Psoas muscle (tissue), 8 donors: ENCODE measurements around the gene TXNDC2. TPM values are rescaled to one million over a fixed set of nuclear protein-coding genes. Genes with fewer than 3 reads are reported as not detected.
A peak's percentile ranks its signal among the peaks of the same experiment; 100 is the strongest.

Experiments used
- ATAC-seq, 4 donors: fragments of 200-7000 bp; cut with Tn5 transposase; one replicate each; pipeline ENCODE4 v1.9.1; 2020; ENCODE audit warnings: moderate library complexity in 3 of 4, mild to moderate bottlenecking in 2 of 4
- DNase-seq, 2 donors: peaks; one replicate each; pipeline ENCODE4 v3.0.0-alpha.2; 2020
- H3K27ac ChIP-seq: fragments of 200-600 bp; one replicate; pipeline ENCODE4 v1.8.0; 2022
- H3K27me3 ChIP-seq, 3 donors: fragments of 200-600 bp in 1 of 3; one replicate each; pipeline versions ENCODE4 v1.6.1 to v1.8.0; 2013 to 2022; ENCODE audit warnings: low read length in 2 of 3, mild to moderate bottlenecking in 2 of 3, moderate library complexity in 1 of 3; ENCODE audit not compliant: insufficient read depth in 3 of 3
- H3K36me3 ChIP-seq, 2 donors: fragments of 200-600 bp in 1 of 2; one replicate each; pipeline versions ENCODE4 v1.6.1 to v1.8.0; 2013 to 2022; ENCODE audit warnings: low read depth in 1 of 2, mild to moderate bottlenecking in 1 of 2, moderate library complexity in 1 of 2; ENCODE audit not compliant: insufficient read depth in 1 of 2
- H3K4me1 ChIP-seq: fragments of 200-600 bp; one replicate; pipeline ENCODE4 v1.8.0; 2022
- H3K4me3 ChIP-seq: fragments of 200-600 bp; one replicate; pipeline ENCODE4 v1.8.0; 2022; ENCODE audit warnings: mild to moderate bottlenecking
- H3K9me3 ChIP-seq: fragments of 200-600 bp; one replicate; pipeline ENCODE4 v1.8.0; 2022
- CTCF ChIP-seq: fragments of 200-600 bp; IDR thresholded peaks from one replicate; pipeline ENCODE4 v1.8.0; 2022; ENCODE audit warnings: antibody characterized with exemption
- WGBS, 3 donors: extraction: QIAGEN DNeasy Blood & Tissue Kit; methylation state at CpG; one replicate each; pipeline versions ENCODE4 v1.1.6 to v1.1.7; 2013; 5-methylcytosine and 5-hydroxymethylcytosine counted together
- intact Hi-C, 2 donors: fragments of 100-400 bp; cut with DNase I; formaldehyde crosslinking; loops; one replicate each; pipeline versions ENCODE4 v1.11.0 to v1.14.2; 2022
- polyA plus RNA-seq, 3 donors: library from polyadenylated mRNA; stranded (reverse); fragments of 200-250 nt; gene quantifications; one replicate each; pipeline ENCODE4 v1.2.3, GENCODE V29; 2013
- total RNA-seq, 4 donors: library from RNA; stranded (reverse); fragmentation: NEBNext Ultra II Directional in 2 of 4; extraction: Animal tissue kit (Norgen Biotek cat#: 25700) in 2 of 4; gene quantifications; one replicate each; pipeline versions ENCODE4 v1.2.1 to v1.2.4, GENCODE V29; 2021 to 2023
- donor health status: healthy with polysubstance abuse.
- donor health status: DM: no; HTN: no; CAD: no; lungs with moderate emphysema.
- donor health status: Bipolar disorder and iron deficiency.
- donor health status: healthy.
- donor health status: DM: yes; HTN: yes; CAD: no.
- donor health status: DM: no; HTN: no; CAD: no.
- donor health status: DM: no; HTN: no; CAD: no.
- donor health status: DM: yes; HTN: yes; CAD: no.

Gene TXNDC2
- total and polyA plus RNA-seq, 7 donors: 0.04 to 0.19 TPM; not detected in 5

GRCh38 chr18:9876867-9877654 is 8.7 kb upstream of the TXNDC2 start:
- ATAC-seq (peak in 3 of 4 donors; percentile 36 to 49 (median 40)), DNase-seq (no peak)
- no peak for TF ChIP-seq CTCF
- intact Hi-C loops: no loop called here
- Histone ChIP-seq H3K27ac (peak overlapping the region; percentile 17), H3K4me3 (peak overlapping the region; percentile 36), H3K27me3 (no peaks in the 10 kb centered on the region), H3K4me1 (no peaks in the 10 kb centered on the region), H3K9me3 (no peaks in the 10 kb centered on the region), H3K36me3 (no peaks in the 10 kb centered on the region)
- WGBS, 3 donors: 47 to 59% (median 49%) methylated on average over 9 of the region's 9 CpGs

DNA sequence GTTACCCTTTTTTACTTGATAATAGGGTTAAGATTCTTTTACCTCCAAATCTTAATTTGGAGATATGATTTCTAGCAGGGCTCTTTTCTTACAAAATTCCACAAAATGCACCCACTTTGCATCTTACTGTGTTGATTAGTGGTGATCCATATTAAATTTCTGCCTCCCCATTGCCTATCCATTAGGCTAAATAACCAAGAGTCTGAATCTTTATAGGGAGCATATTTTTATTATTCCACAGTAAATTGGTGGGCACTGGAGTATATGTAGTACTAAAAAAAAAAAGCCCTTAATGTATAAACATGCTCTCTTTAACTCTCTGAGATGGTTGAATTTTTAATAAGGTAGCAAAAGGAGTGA is 8.1 kb upstream of the TXNDC2 start:
- H3K27ac ChIP-seq: no peak overlapping the region
- DNase-seq: no peak
- no peaks in the 10 kb centered on the region for H3K4me1 ChIP-seq
- no peaks in the 10 kb centered on the region for H3K9me3 ChIP-seq
- no peaks in the 10 kb centered on the region for H3K36me3 ChIP-seq
- ATAC-seq: no peak
- no peaks in the 10 kb centered on the region for H3K27me3 ChIP-seq
- TF ChIP-seq CTCF: no peak
- H3K4me3 ChIP-seq: no peak overlapping the region
- intact Hi-C loops: no loop called here

- Histone ChIP-seq H3K27me3 (no peaks in the 10 kb centered on the region), H3K9me3 (no peaks in the 10 kb centered on the region), H3K4me3 (no peak overlapping the region), H3K4me1 (no peaks in the 10 kb centered on the region), H3K36me3 (no peaks in the 10 kb centered on the region), H3K27ac (no peak overlapping the region)
- no peak for TF ChIP-seq CTCF
- intact Hi-C loops: no loop called here
- 95 to 98% (median 96%) methylated on average over 1 of the region's 1 CpG for WGBS, 3 donors
- ATAC-seq: no peak
- DNase-seq: no peak
Observed at GRCh38 chr18:9878095-9878494, 7.7 kb upstream of the TXNDC2 start.

GRCh38 chr18:9878783-9879242 is 7.0 kb upstream of the TXNDC2 start:
- no peak for DNase-seq
- ATAC-seq: no peak
- Histone ChIP-seq H3K4me3 (no peak overlapping the region), H3K36me3 (no peaks in the 10 kb centered on the region), H3K4me1 (no peaks in the 10 kb centered on the region), H3K9me3 (no peaks in the 10 kb centered on the region), H3K27me3 (no peaks in the 10 kb centered on the region), H3K27ac (no peak overlapping the region)
- no peak for TF ChIP-seq CTCF
- 93 to 100% (median 94%) methylated on average over 6 of the region's 6 CpGs for WGBS, 3 donors
- intact Hi-C loops: no loop called here

- WGBS, 3 donors: 83 to 89% (median 88%) methylated on average over 6 of the region's 6 CpGs
- Histone ChIP-seq H3K4me3 (no peak overlapping the region), H3K9me3 (no peaks in the 10 kb centered on the region), H3K36me3 (no peaks in the 10 kb centered on the region), H3K27me3 (no peaks in the 10 kb centered on the region), H3K4me1 (no peaks in the 10 kb centered on the region), H3K27ac (no peak overlapping the region)
- no peak for TF ChIP-seq CTCF
- DNase-seq: no peak
- ATAC-seq: no peak
- intact Hi-C loops: no loop called here
Observed at GRCh38 chr18:9884090-9884489, 1.7 kb upstream of the TXNDC2 start.
